ENCODE data around the gene PML. TPM values are rescaled to one million over a fixed set of nuclear protein-coding genes. Genes with fewer than 3 reads are reported as not detected.

Gene PML
- total and polyA plus RNA-seq, 7 donors, result 9.6 to 129 (median 43.3) TPM

- Histone ChIP-seq H3K27ac (peak overlapping the region; percentile 51 to 64 (median 60)), H3K36me3 (peaks cover 0 to 9% (median 2%) of the 10 kb centered on the region in 4 donors), H3K4me1 (peaks cover 0 to 69% (median 62%) of the 10 kb centered on the region in 4 donors), H3K27me3 (no peaks in the 10 kb centered on the region), H3K4me3 (no peak overlapping the region), H3K9me3 (no peaks in the 10 kb centered on the region)
- TF ChIP-seq EP300 (IDR thresholded peaks at IDR 0.05) (no peak), POLR2AphosphoS5 (IDR thresholded peaks at IDR 0.05) (no peak), POLR2A (IDR thresholded peaks at IDR 0.05) (no peak)
- 52 to 72% methylated on average over 2 of the region's 2 CpGs for WGBS, 2 donors
- DNase-seq, result no peak
- intact Hi-C loops (cut with DNase I), result no loop called here
Measured at GRCh38 chr15:74010929-74011540, 16.5 kb downstream of the PML start.

GRCh38 chr15:74011610-74012009 is 17.1 kb downstream of the PML start:
- H3K9me3 ChIP-seq, result no peaks in the 10 kb centered on the region
- peak in 2 of 4 donors; percentile 10 to 16 for TF ChIP-seq POLR2AphosphoS5 (IDR thresholded peaks at IDR 0.05)
- no peak for TF ChIP-seq POLR2A (IDR thresholded peaks at IDR 0.05)
- TF ChIP-seq EP300 (IDR thresholded peaks at IDR 0.05), result no peak
- H3K4me1 ChIP-seq, result peaks cover 0 to 63% (median 56%) of the 10 kb centered on the region in 4 donors
- H3K4me3 ChIP-seq, result no peak overlapping the region
- intact Hi-C loops (cut with DNase I), result no loop called here
- peaks cover 0 to 9% (median 2%) of the 10 kb centered on the region in 4 donors for H3K36me3 ChIP-seq
- peak overlapping the region; percentile 51 to 64 (median 60) for H3K27ac ChIP-seq
- H3K27me3 ChIP-seq, result no peaks in the 10 kb centered on the region
- peak; percentile 84 for DNase-seq
- WGBS, 2 donors, result 5 to 23% methylated on average over 2 of the region's 2 CpGs

DNA sequence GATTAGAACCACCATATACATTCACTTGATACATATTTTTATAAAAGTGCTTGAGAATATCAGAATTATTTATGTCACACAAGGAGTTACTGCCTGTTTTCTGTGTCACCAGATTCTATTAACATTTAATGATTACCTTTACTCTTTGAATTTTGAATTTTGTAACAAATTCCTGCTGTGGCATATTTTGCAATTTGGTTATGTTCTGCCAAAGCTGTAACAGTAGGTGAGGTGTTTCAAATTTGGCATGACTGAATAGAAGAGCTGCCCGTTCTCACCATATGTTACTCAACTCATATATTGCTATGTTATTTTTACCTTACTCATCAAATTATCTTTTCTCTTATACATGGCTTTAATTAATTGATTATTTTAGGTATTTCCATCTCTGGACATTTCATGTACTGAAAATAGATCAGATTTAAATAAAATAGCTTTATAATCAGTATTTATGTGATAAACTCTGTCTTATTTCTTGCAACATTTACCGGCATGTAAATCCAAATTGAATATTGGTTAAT is 18.9 kb downstream of the PML start:
- H3K4me1 ChIP-seq, result peaks cover 0 to 45% (median 39%) of the 10 kb centered on the region in 4 donors
- no peak overlapping the region for H3K27ac ChIP-seq
- DNase-seq, result no peak
- no peaks in the 10 kb centered on the region for H3K9me3 ChIP-seq
- peaks cover 0 to 9% (median 2%) of the 10 kb centered on the region in 4 donors for H3K36me3 ChIP-seq
- H3K27me3 ChIP-seq, result no peaks in the 10 kb centered on the region
- 95 to 98% methylated on average over 2 of the region's 2 CpGs for WGBS, 2 donors
- intact Hi-C loops (cut with DNase I), result no loop called here
- TF ChIP-seq, protein P1, sequence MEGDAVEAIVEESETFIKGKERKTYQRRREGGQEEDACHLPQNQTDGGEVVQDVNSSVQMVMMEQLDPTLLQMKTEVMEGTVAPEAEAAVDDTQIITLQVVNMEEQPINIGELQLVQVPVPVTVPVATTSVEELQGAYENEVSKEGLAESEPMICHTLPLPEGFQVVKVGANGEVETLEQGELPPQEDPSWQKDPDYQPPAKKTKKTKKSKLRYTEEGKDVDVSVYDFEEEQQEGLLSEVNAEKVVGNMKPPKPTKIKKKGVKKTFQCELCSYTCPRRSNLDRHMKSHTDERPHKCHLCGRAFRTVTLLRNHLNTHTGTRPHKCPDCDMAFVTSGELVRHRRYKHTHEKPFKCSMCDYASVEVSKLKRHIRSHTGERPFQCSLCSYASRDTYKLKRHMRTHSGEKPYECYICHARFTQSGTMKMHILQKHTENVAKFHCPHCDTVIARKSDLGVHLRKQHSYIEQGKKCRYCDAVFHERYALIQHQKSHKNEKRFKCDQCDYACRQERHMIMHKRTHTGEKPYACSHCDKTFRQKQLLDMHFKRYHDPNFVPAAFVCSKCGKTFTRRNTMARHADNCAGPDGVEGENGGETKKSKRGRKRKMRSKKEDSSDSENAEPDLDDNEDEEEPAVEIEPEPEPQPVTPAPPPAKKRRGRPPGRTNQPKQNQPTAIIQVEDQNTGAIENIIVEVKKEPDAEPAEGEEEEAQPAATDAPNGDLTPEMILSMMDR (IDR thresholded peaks at IDR 0.05), result no peak
- TF ChIP-seq POLR2AphosphoS5 (IDR thresholded peaks at IDR 0.05), result no peak
- no peak for TF ChIP-seq POLR2A (IDR thresholded peaks at IDR 0.05)
- no peak for TF ChIP-seq EP300 (IDR thresholded peaks at IDR 0.05)
- H3K4me3 ChIP-seq, result no peak overlapping the region

DNA sequence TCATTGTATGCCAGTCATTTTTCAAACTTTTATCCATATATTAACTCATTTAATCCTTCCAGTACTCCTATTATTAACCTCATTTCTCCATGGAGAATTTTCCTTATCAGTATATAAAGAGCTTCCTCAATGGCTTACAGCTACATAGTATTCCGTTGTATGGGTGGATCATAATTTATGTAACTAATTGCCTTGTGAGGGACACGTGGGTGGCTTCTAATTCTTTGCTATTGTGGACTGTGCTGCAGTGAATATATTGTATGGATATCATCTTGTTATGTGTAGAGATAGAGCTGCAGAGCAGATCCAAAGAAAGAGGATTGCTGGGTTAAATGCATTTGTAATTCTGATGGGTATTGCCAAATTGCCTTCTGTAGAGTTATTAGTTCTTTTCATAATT is 25.2 kb downstream of the PML start:
- 65 to 67% methylated on average over 2 of the region's 2 CpGs for WGBS, 2 donors
- Histone ChIP-seq H3K4me1 (peaks cover 0 to 22% (median 14%) of the 10 kb centered on the region in 4 donors), H3K36me3 (peaks cover 14 to 26% (median 19%) of the 10 kb centered on the region in 4 donors), H3K4me3 (no peak overlapping the region), H3K9me3 (no peaks in the 10 kb centered on the region), H3K27ac (no peak overlapping the region), H3K27me3 (no peaks in the 10 kb centered on the region)
- DNase-seq, result no peak
- intact Hi-C loops (cut with DNase I), result no loop called here
- TF ChIP-seq, protein P1 (IDR thresholded peaks at IDR 0.05), result no peak
- no peak for TF ChIP-seq POLR2AphosphoS5 (IDR thresholded peaks at IDR 0.05)

GRCh38 chr15:74022706-74023470 is 28.4 kb downstream of the PML start:
- WGBS, 2 donors, result 97% methylated on average over 66 of the region's 66 CpGs
- peaks cover 0 to 35% (median 28%) of the 10 kb centered on the region in 4 donors for H3K4me1 ChIP-seq
- H3K4me3 ChIP-seq, result no peak overlapping the region
- no peak overlapping the region for H3K27ac ChIP-seq
- H3K36me3 ChIP-seq, result peaks cover 24 to 53% (median 30%) of the 10 kb centered on the region in 4 donors
- TF ChIP-seq POLR2A (IDR thresholded peaks at IDR 0.05) (no peak), POLR2AphosphoS5 (IDR thresholded peaks at IDR 0.05) (no peak), EP300 (IDR thresholded peaks at IDR 0.05) (no peak)
- TF ChIP-seq, protein P1 (IDR thresholded peaks at IDR 0.05), result no peak
- no peak for DNase-seq
- intact Hi-C loops (cut with DNase I), result no loop called here
- H3K9me3 ChIP-seq, result no peaks in the 10 kb centered on the region
- no peaks in the 10 kb centered on the region for H3K27me3 ChIP-seq
